HEK293 (cell line): ENCODE results near the gene CFAP90.

Experiments
- CTCF ChIA-PET: fragments of 350-600 bp; formaldehyde crosslinking; extraction: SDS; loops from one replicate; lab custom pipeline; 2021; ENCODE audit warnings: antibody characterized with exemption; lab: Yijun Ruan, JAX
- POLR2A ChIA-PET: fragments of 300-600 bp; formaldehyde crosslinking; extraction: SDS; loops from one replicate; lab custom pipeline; 2020; ENCODE audit warnings: antibody characterized with exemption, inconsistent platforms; lab: Yijun Ruan, JAX
- H3K27ac ChIP-seq: fragments of 200-500 bp; sonication (Bioruptor generic); 2 replicates; pipeline ENCODE4 v1.5.1; 2014; ENCODE audit warnings: low read depth, low read length, control low read depth, inconsistent platforms; ENCODE audit errors: extremely low read depth
- H3K36me3 ChIP-seq, 2 experiments: fragments of 200-500 bp in 1 of 2; sonication (Bioruptor generic) in 1 of 2; 1 replicate in 1 of 2; 2 replicates in 1 of 2; pipeline ENCODE4 v1.5.1; 2014 to 2017; ENCODE audit warnings: inconsistent platforms in 2 of 2, low read length in 2 of 2; ENCODE audit not compliant: control insufficient read depth in 2 of 2, insufficient read depth in 1 of 2
- H3K4me1 ChIP-seq: fragments of 200-500 bp; sonication (Bioruptor generic); 2 replicates; pipeline ENCODE4 v1.5.1; 2014; ENCODE audit warnings: mild to moderate bottlenecking, low read length, inconsistent platforms; ENCODE audit not compliant: control insufficient read depth, insufficient read depth
- H3K4me3 ChIP-seq: 2 replicates; pipeline ENCODE4 v1.5.1; 2011; ENCODE audit warnings: low read depth, mild to moderate bottlenecking, control low read depth, low read length, moderate library complexity
- H3K9me3 ChIP-seq: fragments of 200-500 bp; sonication (Bioruptor generic); 2 replicates; pipeline ENCODE4 v1.5.1; 2014; ENCODE audit warnings: low read depth, low read length, inconsistent platforms; ENCODE audit not compliant: control insufficient read depth, insufficient read depth
- BCL11A ChIP-seq: fragments of 450-650 bp; formaldehyde crosslinking; IDR thresholded peaks from 2 replicates; pipeline ENCODE4 v1.5.1; 2016; ENCODE audit warnings: low read depth, missing biosample characterization, missing genetic modification characterization
- IKZF3 ChIP-seq: fragments of 450-650 bp; IDR thresholded peaks from 2 replicates; pipeline ENCODE4 v1.5.0; 2018; ENCODE audit warnings: missing biosample characterization, mild to moderate bottlenecking, missing genetic modification characterization, moderate library complexity
- MYNN ChIP-seq: fragments of 450-650 bp; formaldehyde crosslinking; IDR thresholded peaks from 2 replicates; pipeline ENCODE4 v1.5.1; 2016; ENCODE audit warnings: missing biosample characterization, missing genetic modification characterization, borderline replicate concordance
- TRIM28 ChIP-seq: IDR thresholded peaks from 2 replicates; pipeline ENCODE4 v1.6.1; 2011; ENCODE audit warnings: low read length, control low read depth, borderline replicate concordance
- ZFHX2 ChIP-seq: fragments of 450-650 bp; formaldehyde crosslinking; conservative IDR thresholded peaks from 2 replicates; pipeline ENCODE4 v1.5.1; 2016; ENCODE audit warnings: missing biosample characterization, missing genetic modification characterization
- ZNF335 ChIP-seq: fragments of 450-650 bp; formaldehyde crosslinking; conservative IDR thresholded peaks from 2 replicates; pipeline ENCODE4 v1.5.1; 2016; ENCODE audit warnings: missing biosample characterization, missing genetic modification characterization
- ZNF354C ChIP-seq: fragments of 450-650 bp; formaldehyde crosslinking; IDR thresholded peaks from 2 replicates; pipeline ENCODE4 v1.5.1; 2016; ENCODE audit warnings: missing biosample characterization, missing genetic modification characterization, low read depth, borderline replicate concordance
- ZNF473 ChIP-seq: fragments of 450-650 bp; formaldehyde crosslinking; IDR thresholded peaks from 2 replicates; pipeline ENCODE4 v1.5.1; 2017; ENCODE audit warnings: missing biosample characterization, missing genetic modification characterization
- ZNF610 ChIP-seq: fragments of 450-650 bp; formaldehyde crosslinking; IDR thresholded peaks from 2 replicates; pipeline ENCODE4 v1.5.1; 2016; ENCODE audit warnings: missing biosample characterization, missing genetic modification characterization, borderline replicate concordance
- ZNF623 ChIP-seq: fragments of 450-650 bp; formaldehyde crosslinking; IDR thresholded peaks from 2 replicates; pipeline ENCODE4 v1.5.1; 2016; ENCODE audit warnings: missing biosample characterization, missing genetic modification characterization
- ZNF626 ChIP-seq: fragments of 450-650 bp; sonication (Bioruptor Pico); formaldehyde crosslinking; IDR thresholded peaks from 2 replicates; pipeline ENCODE4 v1.5.1; 2018; ENCODE audit warnings: missing biosample characterization, missing genetic modification characterization, inconsistent platforms
- TF ChIP-seq, protein P1 (sequence below): fragments of 450-650 bp; formaldehyde crosslinking; IDR thresholded peaks from 2 replicates; pipeline ENCODE4 v1.5.1; 2016; ENCODE audit warnings: missing biosample characterization, missing genetic modification characterization
- TF ChIP-seq, protein P2 (sequence below): fragments of 450-650 bp; formaldehyde crosslinking; IDR thresholded peaks from 2 replicates; pipeline ENCODE4 v1.5.1; 2016; ENCODE audit warnings: missing biosample characterization, missing genetic modification characterization
- TF ChIP-seq, protein P3 (sequence below): fragments of 450-650 bp; formaldehyde crosslinking; IDR thresholded peaks from 2 replicates; pipeline ENCODE4 v1.5.1; 2016; ENCODE audit warnings: missing biosample characterization, missing genetic modification characterization, low read depth
- TF ChIP-seq, protein P4 (sequence below): fragments of 450-650 bp; formaldehyde crosslinking; IDR thresholded peaks from 2 replicates; pipeline ENCODE4 v1.5.1; 2016; ENCODE audit warnings: missing biosample characterization, missing genetic modification characterization
- TF ChIP-seq, protein P5 (sequence below): fragments of 450-650 bp; formaldehyde crosslinking; IDR thresholded peaks from 2 replicates; pipeline ENCODE4 v1.5.1; 2016; ENCODE audit warnings: missing biosample characterization, missing genetic modification characterization
- TF ChIP-seq, protein P6 (sequence below): fragments of 450-650 bp; formaldehyde crosslinking; IDR thresholded peaks from 2 replicates; pipeline ENCODE4 v1.5.1; 2016; ENCODE audit warnings: missing biosample characterization, missing genetic modification characterization
- TF ChIP-seq, protein P7 (sequence below): fragments of 450-650 bp; formaldehyde crosslinking; IDR thresholded peaks from 2 replicates; pipeline ENCODE4 v1.5.1; 2016; ENCODE audit warnings: missing biosample characterization, missing genetic modification characterization

CFAP90 gene

DNA sequence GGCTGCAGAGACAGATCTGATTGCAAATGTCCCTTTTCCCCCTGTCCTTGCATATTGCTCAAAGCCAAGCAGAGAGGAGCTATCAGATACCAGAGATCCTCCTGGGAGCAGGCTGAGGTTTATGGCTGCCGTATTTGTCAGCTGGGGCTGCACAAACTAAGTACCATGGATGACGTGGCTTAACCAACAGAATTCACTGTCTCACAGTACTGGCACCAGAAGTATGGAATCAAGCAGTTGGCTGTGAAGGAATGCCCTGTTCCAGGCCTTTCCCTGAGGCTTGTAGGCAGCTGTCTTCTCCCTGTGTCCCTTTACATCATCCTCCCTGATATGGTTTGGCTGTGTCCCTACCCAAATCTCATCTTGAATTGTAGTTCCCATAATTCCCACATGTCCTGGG, 2.6 kb downstream of the CFAP90 start:
- no peaks in the 10 kb centered on the region for H3K4me1 ChIP-seq
- H3K27ac ChIP-seq: no peak overlapping the region
- H3K9me3 ChIP-seq: no peaks in the 10 kb centered on the region
- H3K36me3 ChIP-seq: no peaks in the 10 kb centered on the region
- TF ChIP-seq, protein P1, sequence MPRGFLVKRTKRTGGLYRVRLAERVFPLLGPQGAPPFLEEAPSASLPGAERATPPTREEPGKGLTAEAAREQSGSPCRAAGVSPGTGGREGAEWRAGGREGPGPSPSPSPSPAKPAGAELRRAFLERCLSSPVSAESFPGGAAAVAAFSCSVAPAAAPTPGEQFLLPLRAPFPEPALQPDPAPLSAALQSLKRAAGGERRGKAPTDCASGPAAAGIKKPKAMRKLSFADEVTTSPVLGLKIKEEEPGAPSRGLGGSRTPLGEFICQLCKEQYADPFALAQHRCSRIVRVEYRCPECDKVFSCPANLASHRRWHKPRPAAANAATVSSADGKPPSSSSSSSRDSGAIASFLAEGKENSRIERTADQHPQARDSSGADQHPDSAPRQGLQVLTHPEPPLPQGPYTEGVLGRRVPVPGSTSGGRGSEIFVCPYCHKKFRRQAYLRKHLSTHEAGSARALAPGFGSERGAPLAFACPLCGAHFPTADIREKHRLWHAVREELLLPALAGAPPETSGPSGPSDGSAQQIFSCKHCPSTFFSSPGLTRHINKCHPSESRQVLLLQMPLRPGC (tag by site-specific recombination): 0 out of 2 replicates have a peak, but pooled peaks have one; percentile 15
- TF ChIP-seq ZNF473 (tag by site-specific recombination) (no peak), ZNF354C (tag by site-specific recombination) (no peak)
- TF ChIP-seq, all 188 proteins: peak for 1
- H3K4me3 ChIP-seq: no peak overlapping the region
- POLR2A ChIA-PET: no interaction called here
- CTCF ChIA-PET: interaction anchor here (3.3 kb wide), 1 partner anchor 9 kb away, joined by 29 read pairs; no protein-coding TSS in a partner anchor

DNA sequence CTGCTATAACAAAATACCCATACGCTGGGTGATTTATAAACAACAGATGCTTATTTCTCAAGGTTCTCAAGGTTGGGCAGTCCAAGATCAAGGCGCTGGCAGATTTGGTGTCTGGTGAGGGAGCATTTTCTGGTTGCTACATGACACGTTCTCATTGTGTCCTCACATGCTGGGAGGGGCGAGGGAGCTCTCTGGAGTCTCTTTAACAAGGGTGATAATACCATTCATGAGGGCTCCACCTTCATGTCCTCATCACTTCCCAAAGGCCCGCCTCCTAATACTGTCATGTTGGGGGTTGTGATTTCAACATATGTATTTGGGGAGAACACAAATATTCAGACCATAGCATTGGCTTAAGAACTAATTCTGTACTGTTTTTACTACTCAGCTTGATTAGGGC, 4.6 kb downstream of the CFAP90 start:
- H3K36me3 ChIP-seq: no peaks in the 10 kb centered on the region
- H3K4me1 ChIP-seq: peaks cover 3% of the 10 kb centered on the region; the same call in 1 of the 2 replicates
- POLR2A ChIA-PET: no interaction called here
- H3K9me3 ChIP-seq: no peaks in the 10 kb centered on the region
- CTCF ChIA-PET: interaction anchor here (0.6 to 3.3 kb wide), 3 partner anchors 8 to 30 kb away, joined by 3 to 29 read pairs (median 8); no protein-coding TSS in a partner anchor
- no peak overlapping the region for H3K27ac ChIP-seq
- no peak overlapping the region for H3K4me3 ChIP-seq
- TF ChIP-seq ZFHX2 (tag by site-specific recombination): no peak
- TF ChIP-seq, protein P2, sequence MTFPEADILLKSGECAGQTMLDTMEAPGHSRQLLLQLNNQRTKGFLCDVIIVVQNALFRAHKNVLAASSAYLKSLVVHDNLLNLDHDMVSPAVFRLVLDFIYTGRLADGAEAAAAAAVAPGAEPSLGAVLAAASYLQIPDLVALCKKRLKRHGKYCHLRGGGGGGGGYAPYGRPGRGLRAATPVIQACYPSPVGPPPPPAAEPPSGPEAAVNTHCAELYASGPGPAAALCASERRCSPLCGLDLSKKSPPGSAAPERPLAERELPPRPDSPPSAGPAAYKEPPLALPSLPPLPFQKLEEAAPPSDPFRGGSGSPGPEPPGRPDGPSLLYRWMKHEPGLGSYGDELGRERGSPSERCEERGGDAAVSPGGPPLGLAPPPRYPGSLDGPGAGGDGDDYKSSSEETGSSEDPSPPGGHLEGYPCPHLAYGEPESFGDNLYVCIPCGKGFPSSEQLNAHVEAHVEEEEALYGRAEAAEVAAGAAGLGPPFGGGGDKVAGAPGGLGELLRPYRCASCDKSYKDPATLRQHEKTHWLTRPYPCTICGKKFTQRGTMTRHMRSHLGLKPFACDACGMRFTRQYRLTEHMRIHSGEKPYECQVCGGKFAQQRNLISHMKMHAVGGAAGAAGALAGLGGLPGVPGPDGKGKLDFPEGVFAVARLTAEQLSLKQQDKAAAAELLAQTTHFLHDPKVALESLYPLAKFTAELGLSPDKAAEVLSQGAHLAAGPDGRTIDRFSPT: no peak
- TF ChIP-seq, protein P3, sequence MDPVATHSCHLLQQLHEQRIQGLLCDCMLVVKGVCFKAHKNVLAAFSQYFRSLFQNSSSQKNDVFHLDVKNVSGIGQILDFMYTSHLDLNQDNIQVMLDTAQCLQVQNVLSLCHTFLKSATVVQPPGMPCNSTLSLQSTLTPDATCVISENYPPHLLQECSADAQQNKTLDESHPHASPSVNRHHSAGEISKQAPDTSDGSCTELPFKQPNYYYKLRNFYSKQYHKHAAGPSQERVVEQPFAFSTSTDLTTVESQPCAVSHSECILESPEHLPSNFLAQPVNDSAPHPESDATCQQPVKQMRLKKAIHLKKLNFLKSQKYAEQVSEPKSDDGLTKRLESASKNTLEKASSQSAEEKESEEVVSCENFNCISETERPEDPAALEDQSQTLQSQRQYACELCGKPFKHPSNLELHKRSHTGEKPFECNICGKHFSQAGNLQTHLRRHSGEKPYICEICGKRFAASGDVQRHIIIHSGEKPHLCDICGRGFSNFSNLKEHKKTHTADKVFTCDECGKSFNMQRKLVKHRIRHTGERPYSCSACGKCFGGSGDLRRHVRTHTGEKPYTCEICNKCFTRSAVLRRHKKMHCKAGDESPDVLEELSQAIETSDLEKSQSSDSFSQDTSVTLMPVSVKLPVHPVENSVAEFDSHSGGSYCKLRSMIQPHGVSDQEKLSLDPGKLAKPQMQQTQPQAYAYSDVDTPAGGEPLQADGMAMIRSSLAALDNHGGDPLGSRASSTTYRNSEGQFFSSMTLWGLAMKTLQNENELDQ: no peak
- TF ChIP-seq, protein P4, sequence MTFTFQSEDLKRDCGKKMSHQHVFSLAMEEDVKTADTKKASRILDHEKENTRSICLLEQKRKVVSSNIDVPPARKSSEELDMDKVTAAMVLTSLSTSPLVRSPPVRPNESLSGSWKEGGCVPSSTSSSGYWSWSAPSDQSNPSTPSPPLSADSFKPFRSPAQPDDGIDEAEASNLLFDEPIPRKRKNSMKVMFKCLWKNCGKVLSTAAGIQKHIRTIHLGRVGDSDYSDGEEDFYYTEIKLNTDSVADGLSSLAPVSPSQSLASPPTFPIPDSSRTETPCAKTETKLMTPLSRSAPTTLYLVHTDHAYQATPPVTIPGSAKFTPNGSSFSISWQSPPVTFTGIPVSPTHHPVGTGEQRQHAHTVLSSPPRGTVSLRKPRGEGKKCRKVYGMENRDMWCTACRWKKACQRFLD (tag by site-specific recombination): no peak
- TF ChIP-seq TRIM28: no peak

DNA sequence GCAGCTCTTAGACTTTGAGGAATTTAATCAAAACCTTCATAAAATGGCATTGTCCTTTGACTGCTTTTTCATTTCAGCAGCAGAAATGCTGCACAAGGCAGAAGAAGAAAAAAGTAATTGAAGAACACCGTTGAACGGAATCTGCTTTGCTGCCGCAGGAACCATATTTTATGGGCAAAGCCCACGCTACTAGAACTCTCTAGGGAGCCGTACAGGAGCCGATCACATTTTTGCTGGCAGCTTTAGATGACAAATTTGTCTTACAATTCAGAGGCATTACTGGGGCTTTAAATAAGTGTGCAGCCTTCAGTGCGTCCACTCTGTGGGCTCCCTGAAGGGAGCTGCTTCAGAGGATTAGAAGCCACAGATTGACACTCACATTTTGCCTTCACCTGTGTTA, 5.4 kb downstream of the CFAP90 start:
- Histone ChIP-seq H3K4me3 (no peak overlapping the region), H3K27ac (no peak overlapping the region), H3K4me1 (peaks cover 3% of the 10 kb centered on the region; the same call in 1 of the 2 replicates), H3K36me3 (no peaks in the 10 kb centered on the region), H3K9me3 (no peaks in the 10 kb centered on the region)
- TF ChIP-seq MYNN (tag by site-specific recombination) (no peak), ZNF610 (tag by site-specific recombination) (no peak), ZNF335 (tag by site-specific recombination) (no peak), ZNF626 (no peak), BCL11A (tag by site-specific recombination) (no peak), IKZF3 (tag by site-specific recombination) (no peak), ZNF623 (tag by site-specific recombination) (no peak)
- TF ChIP-seq, protein P5, sequence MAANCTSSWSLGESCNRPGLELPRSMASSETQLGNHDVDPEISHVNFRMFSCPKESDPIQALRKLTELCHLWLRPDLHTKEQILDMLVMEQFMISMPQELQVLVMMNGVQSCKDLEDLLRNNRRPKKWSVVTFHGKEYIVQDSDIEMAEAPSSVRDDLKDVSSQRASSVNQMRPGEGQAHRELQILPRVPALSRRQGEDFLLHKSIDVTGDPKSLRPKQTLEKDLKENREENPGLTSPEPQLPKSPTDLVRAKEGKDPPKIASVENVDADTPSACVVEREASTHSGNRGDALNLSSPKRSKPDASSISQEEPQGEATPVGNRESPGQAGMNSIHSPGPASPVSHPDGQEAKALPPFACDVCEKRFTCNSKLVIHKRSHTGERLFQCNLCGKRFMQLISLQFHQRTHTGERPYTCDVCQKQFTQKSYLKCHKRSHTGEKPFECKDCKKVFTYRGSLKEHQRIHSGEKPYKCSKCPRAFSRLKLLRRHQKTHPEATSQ (tag by site-specific recombination): no peak
- TF ChIP-seq, protein P6, sequence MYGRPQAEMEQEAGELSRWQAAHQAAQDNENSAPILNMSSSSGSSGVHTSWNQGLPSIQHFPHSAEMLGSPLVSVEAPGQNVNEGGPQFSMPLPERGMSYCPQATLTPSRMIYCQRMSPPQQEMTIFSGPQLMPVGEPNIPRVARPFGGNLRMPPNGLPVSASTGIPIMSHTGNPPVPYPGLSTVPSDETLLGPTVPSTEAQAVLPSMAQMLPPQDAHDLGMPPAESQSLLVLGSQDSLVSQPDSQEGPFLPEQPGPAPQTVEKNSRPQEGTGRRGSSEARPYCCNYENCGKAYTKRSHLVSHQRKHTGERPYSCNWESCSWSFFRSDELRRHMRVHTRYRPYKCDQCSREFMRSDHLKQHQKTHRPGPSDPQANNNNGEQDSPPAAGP (tag by site-specific recombination): no peak
- TF ChIP-seq, protein P7, sequence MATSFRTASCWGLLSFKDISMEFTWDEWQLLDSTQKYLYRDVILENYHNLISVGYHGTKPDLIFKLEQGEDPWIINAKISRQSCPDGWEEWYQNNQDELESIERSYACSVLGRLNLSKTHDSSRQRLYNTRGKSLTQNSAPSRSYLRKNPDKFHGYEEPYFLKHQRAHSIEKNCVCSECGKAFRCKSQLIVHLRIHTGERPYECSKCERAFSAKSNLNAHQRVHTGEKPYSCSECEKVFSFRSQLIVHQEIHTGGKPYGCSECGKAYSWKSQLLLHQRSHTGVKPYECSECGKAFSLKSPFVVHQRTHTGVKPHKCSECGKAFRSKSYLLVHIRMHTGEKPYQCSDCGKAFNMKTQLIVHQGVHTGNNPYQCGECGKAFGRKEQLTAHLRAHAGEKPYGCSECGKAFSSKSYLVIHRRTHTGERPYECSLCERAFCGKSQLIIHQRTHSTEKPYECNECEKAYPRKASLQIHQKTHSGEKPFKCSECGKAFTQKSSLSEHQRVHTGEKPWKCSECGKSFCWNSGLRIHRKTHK (tag by site-specific recombination): no peak
- ChIA-PET CTCF (interaction anchor here (0.6 to 3.3 kb wide), 5 partner anchors 11 to 586 kb away, joined by 3 to 29 read pairs (median 3); no protein-coding TSS in a partner anchor), POLR2A (no interaction called here)
